PC-9 (cell line): Measurements from ENCODE around the gene OLFM4. TPM values are rescaled to one million over a fixed set of nuclear protein-coding genes. Genes with fewer than 3 reads are reported as not detected.

Experiments used
- Bru-seq: library from RNA; stranded (reverse); fragments of 400-500 nt; gene quantifications from one replicate; lab custom pipeline; 2021; lab: Mats Ljungman, UMichigan
- BruChase-seq, 2 experiments: library from RNA; stranded (reverse); fragments of 400-500 nt; gene quantifications; one replicate each; lab custom pipeline; 2021; lab: Mats Ljungman, UMichigan
- BruUV-seq: library from RNA; stranded (reverse); fragments of 400-500 nt; replicated peaks from 2 replicates; lab custom pipeline; 2021; lab: Mats Ljungman, UMichigan
- CTCF ChIA-PET: fragments of 300-600 bp; sonication (Branson Sonifier 250); formaldehyde crosslinking; loops from one replicate; lab custom pipeline; 2022; ENCODE audit warnings: antibody characterized with exemption; lab: Charles Lee
- POLR2A ChIA-PET: fragments of 300-600 bp; sonication (Branson Sonifier 250); formaldehyde crosslinking; loops from one replicate; lab custom pipeline; 2022; ENCODE audit warnings: antibody characterized with exemption; ENCODE audit not compliant: unreplicated experiment; lab: Charles Lee
- DNase-seq, 2 experiments: peaks; one replicate each; pipeline versions ENCODE4 v3.0.0 to v3.0.0-alpha.2; 2015 to 2022; ENCODE audit warnings: mixed read lengths in 1 of 2
- H2AFZ ChIP-seq: fragments of 200-600 bp; sonication (generic); 2 replicates; pipeline ENCODE4 v1.8.1; 2017; ENCODE audit warnings: antibody characterized with exemption
- H3F3A ChIP-seq: fragments of 200-600 bp; sonication (generic); 2 replicates; pipeline ENCODE4 v1.8.1; 2017; ENCODE audit warnings: antibody characterized with exemption, mild to moderate bottlenecking, low read depth; ENCODE audit not compliant: insufficient read depth
- H3K27ac ChIP-seq: fragments of 200-600 bp; sonication (generic); 2 replicates; pipeline ENCODE4 v1.6.1; 2016; ENCODE audit warnings: mixed run types
- H3K27me3 ChIP-seq: fragments of 200-600 bp; sonication (generic); 2 replicates; pipeline ENCODE4 v1.6.1; 2016; ENCODE audit warnings: low read depth, mixed run types; ENCODE audit not compliant: insufficient read depth
- H3K36me3 ChIP-seq: fragments of 200-600 bp; sonication (generic); 2 replicates; pipeline ENCODE4 v1.6.1; 2016; ENCODE audit warnings: low read depth, mixed run types
- H3K4me1 ChIP-seq: fragments of 200-600 bp; sonication (generic); replicated peaks from 2 replicates; pipeline ENCODE4 v1.6.1; 2016; ENCODE audit warnings: mixed run types; ENCODE audit not compliant: insufficient read depth
- H3K4me2 ChIP-seq: fragments of 200-600 bp; sonication (generic); 2 replicates; pipeline ENCODE4 v1.6.1; 2017; ENCODE audit warnings: mixed run types
- H3K4me3 ChIP-seq: fragments of 200-600 bp; sonication (generic); 2 replicates; pipeline ENCODE4 v1.6.1; 2016; ENCODE audit warnings: mixed run types
- H3K79me2 ChIP-seq: fragments of 200-600 bp; sonication (generic); 2 replicates; pipeline ENCODE4 v1.6.1; 2017; ENCODE audit warnings: low read depth, mixed run types
- H3K9me2 ChIP-seq: fragments of 200-600 bp; sonication (generic); 2 replicates; pipeline ENCODE4 v1.8.1; 2017; ENCODE audit warnings: mild to moderate bottlenecking; ENCODE audit not compliant: insufficient read depth
- H3K9me3 ChIP-seq: fragments of 200-600 bp; sonication (generic); 2 replicates; pipeline ENCODE4 v1.8.1; 2016; ENCODE audit warnings: low read depth; ENCODE audit not compliant: insufficient read depth
- H4K20me1 ChIP-seq: fragments of 200-600 bp; sonication (generic); 2 replicates; pipeline ENCODE4 v1.8.1; 2017; ENCODE audit not compliant: insufficient read depth
- CTCF ChIP-seq: fragments of 200-600 bp; sonication (generic); conservative IDR thresholded peaks from 2 replicates; pipeline ENCODE4 v1.6.1; 2017; ENCODE audit warnings: mixed run types, antibody characterized with exemption, mild to moderate bottlenecking, moderate library complexity
- EZH2 ChIP-seq: fragments of 200-600 bp; sonication (generic); IDR thresholded peaks from 2 replicates; pipeline ENCODE4 v1.8.0; 2017; ENCODE audit warnings: antibody characterized with exemption, low read depth
- intact Hi-C: fragments of 100-400 bp; cut with micrococcal nuclease; formaldehyde crosslinking; loops from one replicate; pipeline ENCODE4 v1.10.0; 2022; ENCODE audit not compliant: unreplicated experiment
- long read RNA-seq: library from polyadenylated mRNA; stranded (forward); transcript quantifications from one replicate; pipeline ENCODE4 v2.0.0, GENCODE V29; 2022
- total RNA-seq: library from RNA; stranded (reverse); gene quantifications from 2 replicates; pipeline ENCODE4 v1.2.3, GENCODE V29; 2021

OLFM4 gene
- total RNA-seq = not detected in 2 replicates
- not detected for Bru-seq, nascent RNA
- not detected for BruChase-seq, experiment 1, labeled RNA remaining after a 2-hour chase
- not detected for BruChase-seq, experiment 2, labeled RNA remaining after a 6-hour chase
- long read RNA-seq = 0 reads

- no peaks in the 10 kb centered on the region for H3K36me3 ChIP-seq
- no TSS peak for BruUV-seq
Measured at GRCh38 chr13:53028637-53029203, at the start of gene OLFM4. TSS of gene OLFM4 (plus strand) at chr13:53028813. CDS start at chr13:53028837, 24 bp downstream.

GRCh38 chr13:52978989-52979388 is 49.6 kb upstream of the OLFM4 start:
- no peaks in the 10 kb centered on the region for H3K4me1 ChIP-seq
- intact Hi-C loops = no loop called here
- POLR2A ChIA-PET = no interaction called here
- no peak overlapping the region for H3K4me2 ChIP-seq
- no peak for DNase-seq
- H3K27me3 ChIP-seq = 0 out of 2 replicates have a peak, but pooled peaks cover 6% of the 10 kb centered on the region
- H4K20me1 ChIP-seq = no peaks in the 10 kb centered on the region
- H3F3A ChIP-seq = no peaks in the 10 kb centered on the region
- H3K9me3 ChIP-seq = no peaks in the 10 kb centered on the region
- no TSS peak for BruUV-seq
- no peak overlapping the region for H3K4me3 ChIP-seq
- CTCF ChIA-PET = no interaction called here
- no peak overlapping the region for H2AFZ ChIP-seq
- no peaks in the 10 kb centered on the region for H3K9me2 ChIP-seq
- no peak overlapping the region for H3K27ac ChIP-seq
- no peaks in the 10 kb centered on the region for H3K79me2 ChIP-seq
- no peaks in the 10 kb centered on the region for H3K36me3 ChIP-seq
- TF ChIP-seq CTCF (no peak), EZH2 (no peak)

More at GRCh38 chr13:53028637-53029203, at the start of gene OLFM4:
- H2AFZ ChIP-seq = no peak within 1 kb of the TSS
- DNase-seq = no peak
- no peaks in the 10 kb centered on the region for H4K20me1 ChIP-seq
- H3K27me3 ChIP-seq = peaks cover 43% of the 10 kb centered on the region
- H3K9me3 ChIP-seq = no peaks in the 10 kb centered on the region
- intact Hi-C loops = no loop called here
- POLR2A ChIA-PET = no interaction called here
- H3K9me2 ChIP-seq = no peaks in the 10 kb centered on the region
- H3K4me2 ChIP-seq = no peak within 1 kb of the TSS
- H3K4me3 ChIP-seq = no peak within 1 kb of the TSS
- H3K79me2 ChIP-seq = no peaks in the 10 kb centered on the region
- H3K4me1 ChIP-seq = no peaks in the 10 kb centered on the region
- TF ChIP-seq EZH2 = no peak
- TF ChIP-seq CTCF = no peak
- CTCF ChIA-PET = no interaction called here
- no peak within 1 kb of the TSS for H3K27ac ChIP-seq
- H3F3A ChIP-seq = no peaks in the 10 kb centered on the region

- no peaks in the 10 kb centered on the region; the same call in 1 of the 2 replicates for H4K20me1 ChIP-seq
- H3K4me2 ChIP-seq = no peak overlapping the region
- H3K79me2 ChIP-seq = no peaks in the 10 kb centered on the region
- ChIA-PET CTCF (no interaction called here), POLR2A (no interaction called here)
- no TSS peak for BruUV-seq
- H2AFZ ChIP-seq = no peak overlapping the region
- DNase-seq = no peak
- no peaks in the 10 kb centered on the region for H3K27me3 ChIP-seq
- intact Hi-C loops = no loop called here
- no peak overlapping the region for H3K4me3 ChIP-seq
- H3K27ac ChIP-seq = no peak overlapping the region
- H3K36me3 ChIP-seq = no peaks in the 10 kb centered on the region
- no peaks in the 10 kb centered on the region for H3F3A ChIP-seq
- TF ChIP-seq EZH2 (no peak), CTCF (no peak)
- no peaks in the 10 kb centered on the region for H3K9me2 ChIP-seq
- H3K9me3 ChIP-seq = no peaks in the 10 kb centered on the region
- no peaks in the 10 kb centered on the region for H3K4me1 ChIP-seq
Measured at GRCh38 chr13:52980695-52981094, 47.9 kb upstream of the OLFM4 start.
